HepG2 (cell line): ENCODE results near the gene SYPL1. TPM values are rescaled to one million over a fixed set of nuclear protein-coding genes. Genes with fewer than 3 reads are reported as not detected.

Source experiments
- HIVEP1 ChIP-seq: sonication (generic); formaldehyde crosslinking; IDR thresholded peaks from 2 replicates; pipeline ENCODE4 v1.4.0; 2020; ENCODE audit warnings: mild to moderate bottlenecking, missing genetic modification reagents
- HNRNPH1 ChIP-seq: fragments of 200-400 bp; formaldehyde crosslinking; optimal IDR thresholded peaks from 2 replicates; pipeline ENCODE3; 2017; ENCODE audit warnings: mild to moderate bottlenecking, low read depth, low read length
- KDM1A ChIP-seq: IDR thresholded peaks from 2 replicates; pipeline ENCODE4 v1.6.1; 2016; ENCODE audit warnings: missing compliant biosample characterization
- MXD3 ChIP-seq: IDR thresholded peaks from 2 replicates; pipeline ENCODE4 v1.6.1; 2016; ENCODE audit warnings: mild to moderate bottlenecking, missing biosample characterization, missing genetic modification reagents
- PAXIP1 ChIP-seq: sonication (generic); formaldehyde crosslinking; conservative IDR thresholded peaks from 2 replicates; pipeline ENCODE4 v1.4.0; 2020; ENCODE audit warnings: mild to moderate bottlenecking, missing genetic modification reagents, moderate library complexity
- RXRB ChIP-seq: IDR thresholded peaks from 2 replicates; pipeline ENCODE4 v1.6.1; 2016; ENCODE audit warnings: borderline replicate concordance, missing genetic modification reagents, missing compliant biosample characterization
- SOX13 ChIP-seq, 3 experiments: fragments of 450-650 bp in 1 of 3; sonication (generic) in 1 of 3; formaldehyde crosslinking in 1 of 3; IDR thresholded peaks in 2 of 3; conservative IDR thresholded peaks in 1 of 3; 2 replicates each; pipeline versions ENCODE4 v1.5.0 to v1.6.1; 2016 to 2020; ENCODE audit warnings: antibody characterized with exemption in 1 of 3, mild to moderate bottlenecking in 1 of 3, missing compliant biosample characterization in 1 of 3, missing genetic modification reagents in 1 of 3, moderate library complexity in 1 of 3
- SOX5 ChIP-seq: IDR thresholded peaks from 2 replicates; pipeline ENCODE4 v1.6.1; 2016; ENCODE audit warnings: borderline replicate concordance
- TARDBP ChIP-seq: sonication (generic); formaldehyde crosslinking; IDR thresholded peaks from 2 replicates; pipeline ENCODE4 v1.8.0; 2022; ENCODE audit warnings: mild to moderate bottlenecking, missing genetic modification reagents
- TEAD3 ChIP-seq: optimal IDR thresholded peaks from 2 replicates; pipeline ENCODE3; 2016; ENCODE audit warnings: borderline replicate concordance
- ZBTB8A ChIP-seq: sonication (generic); formaldehyde crosslinking; IDR thresholded peaks from 2 replicates; pipeline ENCODE4 v1.4.0; 2020; ENCODE audit warnings: mild to moderate bottlenecking, low read depth, missing genetic modification reagents, borderline replicate concordance
- ZFAT ChIP-seq: sonication (generic); formaldehyde crosslinking; conservative IDR thresholded peaks from 2 replicates; pipeline ENCODE4 v1.8.1; 2023; ENCODE audit warnings: missing genetic modification reagents, inconsistent platforms
- ZNF263 ChIP-seq: sonication (generic); formaldehyde crosslinking; IDR thresholded peaks from 2 replicates; pipeline ENCODE4 v1.4.0; 2020; ENCODE audit warnings: missing genetic modification reagents
- ZNF292 ChIP-seq: sonication (generic); formaldehyde crosslinking; IDR thresholded peaks from 2 replicates; pipeline ENCODE4 v1.8.1; 2022; ENCODE audit warnings: mild to moderate bottlenecking, low read depth, missing genetic modification reagents, borderline replicate concordance
- ZNF44 ChIP-seq: sonication (generic); formaldehyde crosslinking; IDR thresholded peaks from 2 replicates; pipeline ENCODE4 v1.5.1; 2020; ENCODE audit warnings: mild to moderate bottlenecking, missing genetic modification reagents
- ZNF574 ChIP-seq: sonication (generic); formaldehyde crosslinking; IDR thresholded peaks from 2 replicates; pipeline ENCODE4 v1.4.0; 2020; ENCODE audit warnings: missing genetic modification reagents
- polyA plus RNA-seq, 8 experiments: library from polyadenylated mRNA; depleted of rRNA in 3 of 8; stranded (reverse) in 7 of 8; unstranded in 1 of 8; fragments of >200 nt; fragmentation: Illumina TruSeq in 4 of 8; extraction: Trizol in 4 of 8; gene quantifications; 2 replicates each; pipeline versions ENCODE4 v1.2.1 to v1.2.3, GENCODE V29; 2011 to 2016; ENCODE audit warnings: low read depth in 4 of 8, missing spikeins in 1 of 8, mixed read lengths in 1 of 8; ENCODE audit not compliant: insufficient read depth in 1 of 8
- total RNA-seq, 5 experiments: library from RNA; depleted of rRNA; stranded (reverse); fragments of >200 nt; fragmentation: Illumina TruSeq; extraction: Trizol; gene quantifications; 2 replicates each; pipeline ENCODE4 v1.2.3, GENCODE V29; 2016; ENCODE audit warnings: low read depth in 1 of 5
- TF ChIP-seq, protein P1 (sequence below): IDR thresholded peaks from 2 replicates; pipeline ENCODE4 v1.6.1; 2016; ENCODE audit warnings: low read depth, missing genetic modification reagents, missing compliant biosample characterization

The SYPL1 gene
- total and polyA plus RNA-seq, 2 of the 13 experiments (the other 11 are each of a cell fraction or from before 2014, with no cell fraction given), result 27.5 to 40.2 TPM

DNA sequence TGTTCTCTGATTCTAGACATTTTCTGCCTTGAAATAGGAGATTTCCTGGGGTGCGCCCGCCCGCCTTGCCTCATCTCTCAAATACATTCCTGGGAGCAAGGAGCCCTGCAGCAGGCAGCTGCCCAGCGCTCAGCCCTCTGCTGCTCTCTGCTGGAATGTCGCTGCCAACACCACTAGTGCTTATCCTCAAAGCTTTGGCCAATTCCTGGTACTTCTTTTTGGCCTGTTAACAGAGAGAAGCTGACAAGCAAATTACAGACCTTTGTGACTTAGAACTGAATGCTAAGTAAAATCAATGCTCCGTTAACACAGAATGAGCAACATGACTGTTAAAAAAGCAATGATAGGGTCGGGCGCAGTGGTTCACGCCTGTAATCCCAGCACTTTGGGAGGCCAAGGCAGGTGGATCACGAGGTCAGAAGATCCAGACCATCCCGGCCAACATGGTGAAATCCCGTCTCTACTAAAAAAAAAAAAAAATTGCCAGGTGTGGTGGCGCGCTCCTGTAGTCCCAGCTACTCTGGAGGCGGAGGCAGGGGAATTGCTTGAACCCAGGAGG lies 41.9 kb upstream of the SYPL1 start (continued):
- TF ChIP-seq, protein P1, sequence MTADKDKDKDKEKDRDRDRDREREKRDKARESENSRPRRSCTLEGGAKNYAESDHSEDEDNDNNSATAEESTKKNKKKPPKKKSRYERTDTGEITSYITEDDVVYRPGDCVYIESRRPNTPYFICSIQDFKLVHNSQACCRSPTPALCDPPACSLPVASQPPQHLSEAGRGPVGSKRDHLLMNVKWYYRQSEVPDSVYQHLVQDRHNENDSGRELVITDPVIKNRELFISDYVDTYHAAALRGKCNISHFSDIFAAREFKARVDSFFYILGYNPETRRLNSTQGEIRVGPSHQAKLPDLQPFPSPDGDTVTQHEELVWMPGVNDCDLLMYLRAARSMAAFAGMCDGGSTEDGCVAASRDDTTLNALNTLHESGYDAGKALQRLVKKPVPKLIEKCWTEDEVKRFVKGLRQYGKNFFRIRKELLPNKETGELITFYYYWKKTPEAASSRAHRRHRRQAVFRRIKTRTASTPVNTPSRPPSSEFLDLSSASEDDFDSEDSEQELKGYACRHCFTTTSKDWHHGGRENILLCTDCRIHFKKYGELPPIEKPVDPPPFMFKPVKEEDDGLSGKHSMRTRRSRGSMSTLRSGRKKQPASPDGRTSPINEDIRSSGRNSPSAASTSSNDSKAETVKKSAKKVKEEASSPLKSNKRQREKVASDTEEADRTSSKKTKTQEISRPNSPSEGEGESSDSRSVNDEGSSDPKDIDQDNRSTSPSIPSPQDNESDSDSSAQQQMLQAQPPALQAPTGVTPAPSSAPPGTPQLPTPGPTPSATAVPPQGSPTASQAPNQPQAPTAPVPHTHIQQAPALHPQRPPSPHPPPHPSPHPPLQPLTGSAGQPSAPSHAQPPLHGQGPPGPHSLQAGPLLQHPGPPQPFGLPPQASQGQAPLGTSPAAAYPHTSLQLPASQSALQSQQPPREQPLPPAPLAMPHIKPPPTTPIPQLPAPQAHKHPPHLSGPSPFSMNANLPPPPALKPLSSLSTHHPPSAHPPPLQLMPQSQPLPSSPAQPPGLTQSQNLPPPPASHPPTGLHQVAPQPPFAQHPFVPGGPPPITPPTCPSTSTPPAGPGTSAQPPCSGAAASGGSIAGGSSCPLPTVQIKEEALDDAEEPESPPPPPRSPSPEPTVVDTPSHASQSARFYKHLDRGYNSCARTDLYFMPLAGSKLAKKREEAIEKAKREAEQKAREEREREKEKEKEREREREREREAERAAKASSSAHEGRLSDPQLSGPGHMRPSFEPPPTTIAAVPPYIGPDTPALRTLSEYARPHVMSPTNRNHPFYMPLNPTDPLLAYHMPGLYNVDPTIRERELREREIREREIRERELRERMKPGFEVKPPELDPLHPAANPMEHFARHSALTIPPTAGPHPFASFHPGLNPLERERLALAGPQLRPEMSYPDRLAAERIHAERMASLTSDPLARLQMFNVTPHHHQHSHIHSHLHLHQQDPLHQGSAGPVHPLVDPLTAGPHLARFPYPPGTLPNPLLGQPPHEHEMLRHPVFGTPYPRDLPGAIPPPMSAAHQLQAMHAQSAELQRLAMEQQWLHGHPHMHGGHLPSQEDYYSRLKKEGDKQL, result no peak
- TF ChIP-seq SOX5 (CRISPR knock-in tag) (no peak), HNRNPH1 (no peak), TARDBP (no peak), ZBTB8A (CRISPR knock-in tag) (no peak), SOX13 (IDR thresholded peaks at IDR 0.05) (no peak), SOX13 (CRISPR knock-in tag; conservative IDR thresholded peaks at IDR 0.05 in 1 of 2, IDR thresholded peaks at IDR 0.05 in 1 of 2) (no peak), HIVEP1 (CRISPR knock-in tag) (no peak), ZNF263 (CRISPR knock-in tag) (no peak), TEAD3 (peak; percentile 87), ZFAT (CRISPR knock-in tag) (no peak), MXD3 (CRISPR knock-in tag) (no peak), ZNF574 (CRISPR knock-in tag) (0 out of 2 replicates have a peak, but pooled peaks have one; percentile 26), ZNF44 (CRISPR knock-in tag) (no peak), ZNF292 (no peak), RXRB (no peak; the same call in 1 of the 2 replicates), KDM1A (CRISPR knock-in tag) (no peak), PAXIP1 (CRISPR knock-in tag) (no peak)
